GM10266 (cell line): ENCODE data around the gene TMPRSS9.

Source experiments
- DNase-seq: peaks from one replicate; pipeline ENCODE4 v3.0.0; 2012; ENCODE audit errors: extremely low spot score
- TF ChIP-seq, protein P1 (sequence below): IDR thresholded peaks from 2 replicates; pipeline ENCODE4 v1.5.1; 2012; ENCODE audit warnings: mild to moderate bottlenecking, low read depth; ENCODE audit not compliant: control insufficient read depth, insufficient read depth; ENCODE audit errors: missing control alignments

The TMPRSS9 gene

DNA sequence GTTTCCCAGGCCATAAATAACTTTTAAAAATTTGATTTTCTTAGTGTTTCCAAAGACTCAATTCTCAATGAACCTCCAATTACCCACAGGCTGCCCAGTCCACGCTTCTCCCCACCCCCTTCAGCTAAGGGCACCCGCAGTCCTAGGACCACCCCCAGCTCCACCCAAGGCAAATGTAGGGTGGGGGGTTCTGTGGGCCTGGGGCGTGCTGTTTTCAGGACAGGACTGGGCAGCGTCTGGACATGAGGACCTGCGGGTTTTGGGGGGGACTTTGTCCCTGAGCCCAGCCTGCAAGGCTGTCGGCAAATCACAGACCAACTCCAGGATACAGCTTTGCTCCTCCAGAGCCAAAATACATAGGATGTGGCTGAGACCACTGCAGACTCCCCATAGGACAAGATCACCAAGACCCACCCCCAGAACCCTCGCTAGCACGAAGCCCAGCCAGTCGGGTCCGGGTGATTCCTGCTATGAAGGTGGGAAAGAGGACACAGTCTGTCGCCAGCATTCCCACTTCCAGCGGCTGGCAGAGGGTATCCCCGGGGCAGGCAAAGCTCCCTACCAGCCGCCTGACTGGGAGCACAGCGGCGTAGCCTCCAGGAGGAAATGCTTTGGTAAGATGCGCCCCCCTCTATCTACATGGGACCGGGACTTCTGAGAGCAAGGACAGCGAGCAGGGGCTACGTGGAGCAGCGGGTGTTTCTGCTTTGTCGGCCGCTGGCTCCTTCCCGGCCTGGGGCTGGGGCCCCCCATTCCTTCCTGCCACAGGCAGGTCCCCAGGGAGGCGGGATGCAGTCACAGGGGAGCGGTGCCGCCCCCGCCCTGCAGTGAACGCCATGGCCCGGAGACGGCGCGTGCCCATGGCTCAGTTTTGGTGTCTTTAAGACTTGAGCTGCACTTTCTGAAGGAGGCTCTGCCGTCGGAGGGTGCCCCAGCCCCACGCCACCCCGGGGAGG lies 69.0 kb downstream of the TMPRSS9 start:
- DNase-seq, result no peak
- TF ChIP-seq, protein P1, sequence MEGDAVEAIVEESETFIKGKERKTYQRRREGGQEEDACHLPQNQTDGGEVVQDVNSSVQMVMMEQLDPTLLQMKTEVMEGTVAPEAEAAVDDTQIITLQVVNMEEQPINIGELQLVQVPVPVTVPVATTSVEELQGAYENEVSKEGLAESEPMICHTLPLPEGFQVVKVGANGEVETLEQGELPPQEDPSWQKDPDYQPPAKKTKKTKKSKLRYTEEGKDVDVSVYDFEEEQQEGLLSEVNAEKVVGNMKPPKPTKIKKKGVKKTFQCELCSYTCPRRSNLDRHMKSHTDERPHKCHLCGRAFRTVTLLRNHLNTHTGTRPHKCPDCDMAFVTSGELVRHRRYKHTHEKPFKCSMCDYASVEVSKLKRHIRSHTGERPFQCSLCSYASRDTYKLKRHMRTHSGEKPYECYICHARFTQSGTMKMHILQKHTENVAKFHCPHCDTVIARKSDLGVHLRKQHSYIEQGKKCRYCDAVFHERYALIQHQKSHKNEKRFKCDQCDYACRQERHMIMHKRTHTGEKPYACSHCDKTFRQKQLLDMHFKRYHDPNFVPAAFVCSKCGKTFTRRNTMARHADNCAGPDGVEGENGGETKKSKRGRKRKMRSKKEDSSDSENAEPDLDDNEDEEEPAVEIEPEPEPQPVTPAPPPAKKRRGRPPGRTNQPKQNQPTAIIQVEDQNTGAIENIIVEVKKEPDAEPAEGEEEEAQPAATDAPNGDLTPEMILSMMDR, result no peak

DNA sequence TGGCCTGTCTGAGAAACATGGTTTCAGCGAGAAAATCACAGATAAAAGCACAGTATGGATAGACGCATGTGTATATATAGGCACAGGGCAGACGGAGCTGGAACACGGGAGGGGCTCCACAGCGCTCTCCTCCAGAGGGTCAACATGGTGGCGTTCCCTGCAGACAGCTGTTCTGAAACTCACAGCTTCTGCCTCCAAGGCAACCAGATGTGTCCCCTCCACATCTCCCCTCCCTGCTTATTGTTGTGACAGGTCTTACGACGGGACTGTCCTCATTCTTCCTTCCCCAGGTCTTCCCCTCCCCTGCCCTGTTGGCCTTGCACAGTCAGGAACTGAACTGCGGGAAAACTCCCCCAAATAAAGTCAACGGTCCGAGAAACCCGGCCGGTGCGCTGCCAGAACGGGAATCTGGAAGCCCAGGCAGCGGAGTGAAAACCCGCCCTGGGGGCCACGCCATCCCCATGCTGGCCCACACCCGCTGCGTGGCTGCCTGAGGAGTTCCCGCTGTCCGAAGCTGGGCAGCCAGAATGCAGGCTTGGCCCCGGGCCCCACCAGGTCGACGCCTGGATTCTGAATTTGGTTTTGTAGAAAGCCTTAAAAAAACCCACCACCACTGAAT lies 70.0 kb downstream of the TMPRSS9 start:
- DNase-seq, result no peak
- TF ChIP-seq, protein P1, result no peak

DNA sequence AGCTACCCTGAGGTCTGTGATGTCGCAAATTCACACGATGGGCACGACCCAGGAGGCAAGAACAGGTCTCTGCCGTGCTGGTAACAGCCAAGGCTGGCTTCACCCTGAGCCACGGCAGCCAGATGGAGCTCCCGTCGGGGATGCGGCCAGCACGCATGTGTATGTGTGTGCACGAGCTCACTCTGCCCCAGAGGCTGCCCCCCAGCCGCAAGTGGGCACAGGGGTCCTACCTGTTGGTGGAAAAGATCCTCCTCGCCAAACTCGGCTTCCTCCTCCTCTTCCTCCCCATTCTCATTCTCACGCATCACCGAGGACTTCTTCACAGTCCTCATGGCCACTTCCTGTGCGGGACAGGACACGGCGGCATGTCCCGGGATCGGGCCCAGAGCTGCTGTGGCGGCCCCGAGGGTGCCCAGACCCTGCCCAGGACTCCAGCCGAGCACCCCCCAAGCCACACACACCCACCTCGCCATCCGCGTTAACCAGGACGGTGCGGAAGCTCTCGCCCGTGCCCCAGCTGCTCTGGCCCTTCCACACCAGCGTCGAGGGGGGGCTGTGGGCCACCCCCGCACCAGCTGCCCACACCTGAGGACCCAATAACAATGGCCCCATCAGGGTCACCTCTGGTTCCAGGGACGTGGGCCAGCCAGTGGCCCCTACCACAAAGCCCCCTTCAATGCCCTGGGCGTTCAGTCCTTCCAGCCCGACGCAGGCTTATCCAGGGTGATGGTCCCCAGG lies 71.4 kb downstream of the TMPRSS9 start:
- DNase-seq, result no peak
- TF ChIP-seq, protein P1, result no peak

DNA sequence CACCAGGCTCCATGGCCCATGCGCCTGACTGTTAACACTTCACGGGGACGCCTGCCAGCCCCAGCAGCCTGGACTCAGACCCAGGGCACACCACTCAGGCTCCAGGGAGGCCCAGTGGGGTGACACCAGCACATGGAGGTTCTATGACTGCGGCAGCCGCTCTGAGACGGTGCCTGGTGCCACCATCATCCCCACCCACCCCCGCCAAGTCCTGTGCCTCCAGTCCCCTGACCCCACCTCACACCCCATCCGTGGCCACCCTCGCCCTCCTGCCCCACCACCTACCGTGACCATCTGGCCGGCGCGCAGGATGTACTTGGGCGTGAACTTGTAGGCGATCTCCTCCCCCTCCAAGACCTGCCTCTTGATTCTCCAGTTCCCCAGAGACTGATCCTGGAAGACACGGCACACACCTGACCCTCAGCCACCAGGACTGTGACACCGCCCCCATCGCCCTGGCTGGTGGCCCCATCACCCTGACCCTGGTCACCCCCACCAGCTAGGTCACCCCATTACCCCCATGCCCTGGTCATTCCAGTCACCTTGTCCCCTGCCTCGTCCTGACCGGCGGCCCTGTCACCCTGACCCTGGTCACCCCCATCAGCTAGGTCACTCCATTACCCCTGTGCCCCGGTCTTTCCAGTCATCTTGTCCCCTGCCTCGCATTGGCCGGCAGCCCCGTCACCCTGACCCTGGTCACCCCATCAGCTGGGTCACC lies 72.2 kb downstream of the TMPRSS9 start:
- TF ChIP-seq, protein P1, result no peak
- DNase-seq, result no peak

DNA sequence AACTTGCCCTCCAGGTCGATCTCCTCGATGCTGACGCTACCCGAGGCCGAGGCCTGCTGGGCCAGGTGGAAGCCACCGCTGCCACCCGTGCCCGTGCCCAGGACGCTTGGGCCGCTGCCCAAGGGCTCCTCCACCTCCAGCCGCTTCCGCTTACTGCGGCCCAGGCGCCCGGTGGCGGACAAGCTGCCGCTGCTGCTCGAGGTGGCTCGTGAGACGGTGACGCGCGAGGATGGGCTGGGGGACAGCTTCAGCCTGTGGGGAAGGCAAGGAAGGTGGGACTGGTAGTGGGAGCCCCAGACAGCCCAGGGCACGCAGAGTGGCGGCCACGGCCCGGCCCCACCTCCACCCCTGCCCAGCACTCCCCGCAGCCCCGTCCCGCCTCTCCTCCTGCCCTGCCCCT lies 73.8 kb downstream of the TMPRSS9 start:
- TF ChIP-seq, protein P1, result no peak
- no peak for DNase-seq

DNA sequence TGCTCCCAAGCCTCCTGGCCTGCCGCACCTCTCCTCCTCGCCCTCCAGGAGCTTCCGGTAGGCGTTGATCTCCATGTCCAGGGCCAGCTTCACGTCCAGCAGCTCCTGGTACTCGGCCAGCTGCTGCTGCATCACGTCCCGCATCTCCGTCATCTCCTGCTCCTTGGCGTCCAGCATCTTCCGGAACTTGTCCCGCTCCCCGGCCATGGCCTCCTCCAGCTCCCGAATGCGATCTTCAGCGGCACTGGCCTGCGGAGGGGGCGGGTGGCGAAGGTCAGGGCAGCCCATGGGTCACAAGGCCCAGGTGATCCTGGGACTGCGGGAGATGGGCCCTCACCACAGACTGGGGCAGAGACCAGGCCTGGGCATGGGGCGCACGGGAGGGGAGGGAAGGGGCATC lies 74.2 kb downstream of the TMPRSS9 start:
- no peak for DNase-seq
- TF ChIP-seq, protein P1, result no peak
